HEK293T (cell line): ENCODE measurements around the gene NBL1.
A peak's percentile ranks its signal among the peaks of the same experiment; 100 is the strongest.

ENCODE experiments used
- CTCF ChIA-PET: fragments of 350-600 bp; formaldehyde crosslinking; extraction: SDS; loops from one replicate; lab custom pipeline; 2021; ENCODE audit warnings: antibody characterized with exemption, inconsistent platforms; lab: Yijun Ruan, JAX
- POLR2A ChIA-PET: fragments of 350-600 bp; formaldehyde crosslinking; extraction: SDS; loops from one replicate; lab custom pipeline; 2020; ENCODE audit warnings: antibody characterized with exemption, inconsistent platforms; lab: Yijun Ruan, JAX
- DNase-seq: peaks from one replicate; pipeline ENCODE4 v3.0.0; 2012; ENCODE audit warnings: mixed read lengths; ENCODE audit errors: extremely low spot score
- ARNT ChIP-seq: fragments of 450-650 bp; IDR thresholded peaks from 2 replicates; pipeline ENCODE4 v1.6.1; 2017; ENCODE audit warnings: mild to moderate bottlenecking
- BHLHE40 ChIP-seq: fragments of 450-650 bp; IDR thresholded peaks from 2 replicates; pipeline ENCODE4 v1.6.1; 2016; ENCODE audit warnings: mild to moderate bottlenecking, moderate library complexity, borderline replicate concordance
- CTBP1 ChIP-seq: fragments of 450-650 bp; IDR thresholded peaks from 2 replicates; pipeline ENCODE4 v1.6.1; 2016; ENCODE audit warnings: borderline replicate concordance
- ELF4 ChIP-seq: fragments of 450-650 bp; IDR thresholded peaks from 2 replicates; pipeline ENCODE4 v1.6.1; 2017; ENCODE audit warnings: antibody characterized with exemption
- FOXA1 ChIP-seq: fragments of 450-650 bp; IDR thresholded peaks from 2 replicates; pipeline ENCODE4 v1.6.1; 2016; ENCODE audit warnings: mild to moderate bottlenecking
- FOXK2 ChIP-seq: fragments of 450-650 bp; IDR thresholded peaks from 2 replicates; pipeline ENCODE4 v1.6.1; 2016; ENCODE audit warnings: mild to moderate bottlenecking
- FOXM1 ChIP-seq: fragments of 450-650 bp; IDR thresholded peaks from 2 replicates; pipeline ENCODE4 v1.6.1; 2017; ENCODE audit warnings: mild to moderate bottlenecking, borderline replicate concordance
- HDGF ChIP-seq: fragments of 450-650 bp; IDR thresholded peaks from 2 replicates; pipeline ENCODE4 v1.6.1; 2017; ENCODE audit warnings: antibody characterized with exemption, borderline replicate concordance
- L3MBTL2 ChIP-seq: fragments of 450-650 bp; conservative IDR thresholded peaks from 2 replicates; pipeline ENCODE4 v1.6.1; 2016; ENCODE audit warnings: mild to moderate bottlenecking
- LEF1 ChIP-seq: fragments of 450-650 bp; IDR thresholded peaks from 2 replicates; pipeline ENCODE4 v1.6.1; 2017; ENCODE audit warnings: mild to moderate bottlenecking, borderline replicate concordance
- NFRKB ChIP-seq: fragments of 450-650 bp; IDR thresholded peaks from 2 replicates; pipeline ENCODE4 v1.6.1; 2016; ENCODE audit warnings: mild to moderate bottlenecking, moderate library complexity
- PKNOX1 ChIP-seq: fragments of 450-650 bp; IDR thresholded peaks from 2 replicates; pipeline ENCODE4 v1.6.1; 2016
- SP1 ChIP-seq: fragments of 450-650 bp; IDR thresholded peaks from 2 replicates; pipeline ENCODE4 v1.6.1; 2017
- SUZ12 ChIP-seq: fragments of 450-650 bp; IDR thresholded peaks from 2 replicates; pipeline ENCODE4 v1.6.1; 2016; ENCODE audit warnings: mild to moderate bottlenecking
- TARDBP ChIP-seq: fragments of 450-650 bp; IDR thresholded peaks from 2 replicates; pipeline ENCODE4 v1.6.1; 2016
- ZNF384 ChIP-seq: fragments of 450-650 bp; IDR thresholded peaks from 2 replicates; pipeline ENCODE4 v1.6.1; 2016

Gene NBL1

GRCh38 chr1:19703280-19703679, 59.2 kb downstream of the NBL1 start:
- TF ChIP-seq L3MBTL2 (no peak), ELF4 (no peak), FOXK2 (no peak), FOXA1 (no peak), SP1 (no peak), SUZ12 (no peak), BHLHE40 (no peak), TARDBP (no peak), NFRKB (no peak), FOXM1 (no peak), LEF1 (no peak), ZNF384 (no peak), HDGF (no peak), ARNT (no peak), CTBP1 (no peak), PKNOX1 (no peak)
- POLR2A ChIA-PET, result no interaction called here

GRCh38 chr1:19704247-19705113, 60.4 kb downstream of the NBL1 start:
- DNase-seq, result peak; percentile 90
- POLR2A ChIA-PET, result interaction anchor here (1.0 to 1.5 kb wide), 3 partner anchors 10 to 42 kb away, joined by 4 to 6 read pairs (median 5); no protein-coding TSS in a partner anchor
- TF ChIP-seq ELF4 (no peak), FOXK2 (no peak), L3MBTL2 (no peak), CTBP1 (no peak), SP1 (no peak), SUZ12 (no peak), TARDBP (no peak)
- CTCF ChIA-PET, result interaction anchor here (0.6 to 4.1 kb wide), 10 partner anchors 9 to 212 kb away, joined by 3 to 53 read pairs (median 4); no protein-coding TSS in a partner anchor

More at GRCh38 chr1:19703280-19703679, 59.2 kb downstream of the NBL1 start:
- DNase-seq, result no peak
- CTCF ChIA-PET, result interaction anchor here (1.1 to 4.1 kb wide), 3 partner anchors 9 to 42 kb away, joined by 4 to 53 read pairs (median 10); no protein-coding TSS in a partner anchor

GRCh38 chr1:19705464-19705863, 61.4 kb downstream of the NBL1 start:
- DNase-seq, result no peak
- POLR2A ChIA-PET, result interaction anchor here (1.5 kb wide), 1 partner anchor 43 kb away, joined by 6 read pairs; no protein-coding TSS in a partner anchor
- no peak for TF ChIP-seq FOXM1
- no peak for TF ChIP-seq ZNF384
- TF ChIP-seq LEF1, result no peak
- TF ChIP-seq L3MBTL2, result no peak
- CTCF ChIA-PET, result interaction anchor here (0.6 to 4.1 kb wide), 6 partner anchors 10 to 147 kb away, joined by 3 to 53 read pairs (median 5); no protein-coding TSS in a partner anchor

- no peak for TF ChIP-seq FOXA1
- TF ChIP-seq L3MBTL2, result no peak
- no peak for TF ChIP-seq TARDBP
- ChIA-PET POLR2A (interaction anchor here (1.0 kb wide), 1 partner anchor 9 kb away, joined by 4 read pairs; no protein-coding TSS in a partner anchor), CTCF (interaction anchor here (1.5 to 4.1 kb wide), 2 partner anchors 9 to 45 kb away, joined by 7 to 53 read pairs; no protein-coding TSS in a partner anchor)
- DNase-seq, result no peak
These were observed 62.0 kb downstream of the NBL1 start for GRCh38 chr1:19706136-19706535.
